GM12873 (cell line): ENCODE results near the gene CIZ1.

Experiments
- TF ChIP-seq, protein P1 (sequence below): IDR thresholded peaks from 2 replicates; pipeline ENCODE4 v1.5.1; 2012; ENCODE audit warnings: low read depth, mild to moderate bottlenecking, moderate library complexity, low read length, control low read depth; ENCODE audit not compliant: insufficient read depth; ENCODE audit errors: missing control alignments

CIZ1 gene

GRCh38 chr9:128136816-128137793 lies 54.3 kb downstream of the CIZ1 start:
- TF ChIP-seq, protein P1, sequence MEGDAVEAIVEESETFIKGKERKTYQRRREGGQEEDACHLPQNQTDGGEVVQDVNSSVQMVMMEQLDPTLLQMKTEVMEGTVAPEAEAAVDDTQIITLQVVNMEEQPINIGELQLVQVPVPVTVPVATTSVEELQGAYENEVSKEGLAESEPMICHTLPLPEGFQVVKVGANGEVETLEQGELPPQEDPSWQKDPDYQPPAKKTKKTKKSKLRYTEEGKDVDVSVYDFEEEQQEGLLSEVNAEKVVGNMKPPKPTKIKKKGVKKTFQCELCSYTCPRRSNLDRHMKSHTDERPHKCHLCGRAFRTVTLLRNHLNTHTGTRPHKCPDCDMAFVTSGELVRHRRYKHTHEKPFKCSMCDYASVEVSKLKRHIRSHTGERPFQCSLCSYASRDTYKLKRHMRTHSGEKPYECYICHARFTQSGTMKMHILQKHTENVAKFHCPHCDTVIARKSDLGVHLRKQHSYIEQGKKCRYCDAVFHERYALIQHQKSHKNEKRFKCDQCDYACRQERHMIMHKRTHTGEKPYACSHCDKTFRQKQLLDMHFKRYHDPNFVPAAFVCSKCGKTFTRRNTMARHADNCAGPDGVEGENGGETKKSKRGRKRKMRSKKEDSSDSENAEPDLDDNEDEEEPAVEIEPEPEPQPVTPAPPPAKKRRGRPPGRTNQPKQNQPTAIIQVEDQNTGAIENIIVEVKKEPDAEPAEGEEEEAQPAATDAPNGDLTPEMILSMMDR = no peak

DNA sequence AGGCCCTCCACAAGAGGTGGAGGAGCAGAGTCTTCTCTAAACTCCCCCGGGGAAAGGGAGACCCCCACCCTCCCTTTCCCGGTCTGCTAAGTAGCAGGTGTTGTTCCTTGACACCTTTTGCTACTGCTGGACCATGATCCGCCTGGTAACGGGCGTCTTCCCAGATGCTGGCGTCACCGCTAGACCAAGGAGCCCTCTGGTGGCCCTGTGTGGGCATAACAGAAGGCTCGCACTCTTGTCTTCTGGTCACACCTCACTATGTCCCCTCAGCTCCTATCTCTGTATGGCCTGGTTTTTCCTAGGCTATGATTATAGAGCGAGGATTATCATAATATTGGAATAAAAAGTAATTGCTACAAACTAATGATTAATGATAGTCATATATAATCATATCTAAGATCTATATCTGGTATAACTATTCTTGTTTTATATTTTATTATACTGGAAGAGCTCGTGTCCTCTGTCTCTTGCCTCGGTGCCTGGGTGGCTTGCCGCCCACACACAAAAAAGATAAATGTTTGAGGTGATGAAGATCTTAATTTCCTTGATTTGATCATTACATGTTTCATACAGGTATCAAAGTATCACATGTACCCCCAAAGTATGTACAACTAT lies 61.3 kb downstream of the CIZ1 start:
- TF ChIP-seq, protein P1 = peak; percentile 5

DNA sequence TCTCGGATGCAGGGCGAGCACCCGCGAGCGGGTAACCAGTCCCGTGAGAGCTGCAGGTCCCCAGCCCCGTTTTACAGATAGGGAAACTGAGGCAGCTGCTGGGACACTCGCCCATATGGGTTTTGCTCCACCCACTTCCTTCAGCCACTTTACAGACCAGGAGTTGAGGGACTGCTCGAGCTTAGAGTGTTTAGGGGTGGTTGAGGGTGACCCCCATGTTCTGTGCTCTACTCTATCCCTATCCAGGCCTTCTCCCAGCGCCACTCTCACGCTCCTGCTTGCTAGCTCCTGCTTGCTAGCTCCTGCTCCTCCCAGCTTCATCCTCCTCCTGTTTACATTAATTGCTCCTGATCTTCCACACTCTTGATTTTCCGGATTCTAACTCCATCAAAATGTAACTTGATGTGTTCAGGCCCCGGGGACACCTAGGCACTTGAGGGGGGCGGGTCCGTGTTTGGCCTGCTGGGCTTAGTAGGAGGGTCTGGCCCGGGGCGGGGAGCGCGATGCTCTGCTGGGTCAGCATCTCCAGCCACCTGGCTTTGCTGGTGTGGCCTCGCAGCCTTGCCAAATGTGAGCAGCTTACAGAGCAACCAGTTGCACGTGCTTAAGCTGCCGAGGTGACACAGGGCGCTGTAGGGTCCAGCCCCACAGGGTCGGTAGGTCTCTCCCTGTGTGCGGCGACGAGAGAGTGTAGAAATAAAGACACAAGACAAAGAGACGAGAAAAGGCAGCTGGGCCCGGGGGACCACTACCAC lies 62.4 kb downstream of the CIZ1 start:
- TF ChIP-seq, protein P1 = no peak

DNA sequence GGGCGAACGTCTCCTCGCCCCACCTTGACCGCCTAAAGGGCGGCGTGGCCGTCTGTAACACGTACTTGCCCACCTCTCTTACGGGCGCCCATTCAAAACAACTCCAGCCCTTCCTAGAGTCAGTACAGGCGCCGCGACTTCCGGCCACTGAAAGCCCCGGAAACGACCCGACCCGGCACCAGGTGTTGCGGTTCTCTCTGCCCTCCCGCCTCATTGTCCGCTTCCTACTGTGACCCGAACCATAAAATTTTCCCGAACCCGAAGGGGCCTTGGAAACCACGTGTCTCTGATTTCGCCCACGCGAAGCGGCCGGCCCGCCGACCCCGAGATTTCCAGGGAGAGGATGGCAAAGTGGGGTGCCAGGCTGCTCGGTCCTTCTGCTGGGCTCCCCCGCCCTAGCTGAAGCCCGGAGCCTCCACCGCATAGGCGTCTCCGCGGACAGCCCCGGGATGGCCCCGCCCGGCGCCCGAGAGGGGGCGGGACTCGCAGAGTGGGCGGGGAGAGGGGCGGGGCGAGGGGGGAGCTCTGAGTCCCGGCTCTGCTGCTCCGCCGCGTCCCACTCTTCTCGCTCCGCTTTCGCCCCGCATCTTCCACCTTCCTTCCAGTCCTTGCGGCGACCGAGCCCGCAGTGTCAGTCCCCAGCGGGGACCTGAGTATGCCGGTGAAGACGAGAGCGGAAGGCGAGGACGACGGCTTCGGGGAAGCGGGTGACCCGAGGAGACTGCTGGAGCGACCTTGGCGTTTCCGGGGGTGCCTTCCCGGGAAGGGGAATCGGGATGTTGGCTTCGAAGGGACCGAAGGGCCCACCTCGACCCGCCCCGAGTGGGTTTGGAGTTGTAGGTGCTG lies 63.2 kb downstream of the CIZ1 start:
- TF ChIP-seq, protein P1 = no peak

DNA sequence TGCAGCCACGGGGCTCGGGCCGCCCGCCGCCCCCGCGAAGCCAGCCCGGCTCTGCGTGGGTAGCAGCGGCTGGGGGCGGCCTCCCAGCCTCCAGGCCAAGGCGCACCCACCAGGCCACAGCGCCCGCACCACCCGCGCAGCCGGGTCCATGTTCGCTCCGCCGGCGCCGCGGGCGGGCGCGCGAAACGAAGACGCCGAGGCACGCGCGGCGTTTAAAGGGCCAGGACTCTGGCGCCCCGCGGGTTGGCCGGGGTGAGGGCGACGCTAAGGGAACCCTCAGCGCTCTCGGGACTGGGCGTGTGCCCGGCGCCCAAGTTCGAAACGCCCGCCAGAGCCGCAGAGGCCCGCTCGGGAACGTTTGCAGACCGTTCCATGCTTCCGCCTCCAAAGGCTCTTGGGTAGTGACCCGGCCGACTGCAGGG lies 63.8 kb downstream of the CIZ1 start, which contains the start of gene PTGES2:
TSS of gene PTGES2 (minus strand) at position 162 of the 422 bp plus-strand sequence. CDS start at position 150, 12 bp downstream.
- TF ChIP-seq, protein P1 = no peak

DNA sequence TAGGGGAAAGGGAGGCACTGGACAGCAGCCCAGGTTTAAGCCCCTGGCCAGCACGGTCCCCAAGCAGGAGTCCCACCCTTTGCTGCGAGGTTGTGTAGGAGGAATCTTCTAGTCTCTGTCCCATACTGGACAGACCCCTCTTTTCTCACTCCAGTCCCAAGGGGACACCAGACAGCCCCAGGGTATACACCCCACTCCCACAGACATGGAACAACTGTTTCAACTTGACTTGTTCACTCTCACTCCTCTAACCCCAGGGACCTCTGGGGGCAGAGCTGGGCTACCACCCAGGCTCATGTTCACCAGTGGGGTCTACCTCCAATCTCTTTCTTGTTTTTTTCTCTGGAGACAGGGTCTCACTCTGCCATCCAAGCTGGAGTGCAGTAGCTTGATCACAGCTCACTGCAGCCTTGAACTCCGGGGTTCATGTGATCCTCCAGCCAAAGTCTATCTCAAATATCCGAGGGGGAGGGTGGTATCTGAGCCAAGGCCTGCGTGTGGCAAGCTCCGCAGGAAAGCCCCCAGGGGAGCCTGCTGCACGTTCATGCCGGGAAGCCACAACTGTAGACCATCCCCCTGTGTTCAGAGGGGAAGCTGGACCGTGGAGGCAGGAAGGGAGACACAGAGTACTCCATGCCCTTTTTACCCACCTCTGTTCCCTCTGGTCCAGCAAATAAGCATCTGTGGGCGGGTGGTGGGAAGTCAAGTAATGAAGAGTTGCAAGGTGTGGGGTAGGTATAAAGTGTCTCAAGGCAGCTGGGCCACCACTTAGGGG lies 65.6 kb downstream of the CIZ1 start:
- TF ChIP-seq, protein P1 = no peak
